Type B pancreatic cell (in vitro differentiated cells): Measurements from ENCODE around the gene ZBTB21. TPM values are rescaled to one million over a fixed set of nuclear protein-coding genes. Genes with fewer than 3 reads are reported as not detected.

Experiments used
- DNase-seq: peaks from one replicate; pipeline ENCODE4 v3.0.0; 2021; ENCODE audit warnings: mixed read lengths; ENCODE audit not compliant: unreplicated experiment; ENCODE audit errors: extremely low spot score
- H3K27ac Mint-ChIP-seq: 2 replicates; pipeline ENCODE4 v1.8.0; 2021; ENCODE audit warnings: mild to moderate bottlenecking, mixed read lengths
- H3K27me3 Mint-ChIP-seq: 2 replicates; pipeline ENCODE4 v1.8.0; 2021; ENCODE audit warnings: mixed read lengths
- H3K36me3 Mint-ChIP-seq: 2 replicates; pipeline ENCODE4 v1.8.0; 2021; ENCODE audit warnings: mixed read lengths
- H3K4me1 Mint-ChIP-seq: one replicate; pipeline ENCODE4 v1.8.0; 2021; ENCODE audit warnings: mixed read lengths; ENCODE audit not compliant: unreplicated experiment
- H3K4me3 Mint-ChIP-seq: 2 replicates; pipeline ENCODE4 v1.8.0; 2021; ENCODE audit warnings: mild to moderate bottlenecking, mixed read lengths
- H3K9me3 Mint-ChIP-seq: 2 replicates; pipeline ENCODE4 v1.8.0; 2021; ENCODE audit warnings: mixed read lengths
- total RNA-seq: library from RNA; stranded (reverse); gene quantifications from 2 replicates; pipeline ENCODE4 v1.2.1, GENCODE V29; 2021; ENCODE audit warnings: low replicate concordance
- TF ChIP-seq, protein P1 (sequence below): fragments of 200-600 bp; sonication (generic); conservative IDR thresholded peaks from 2 replicates; pipeline ENCODE4 v1.5.0; 2021; ENCODE audit warnings: antibody characterized with exemption, mild to moderate bottlenecking

The ZBTB21 gene
- total RNA-seq, 1 donor from 2014 or later: 19.9 TPM

- Mint-ChIP-seq H3K4me1 (no peaks in the 10 kb centered on the region), H3K27ac (no peak overlapping the region), H3K27me3 (no peaks in the 10 kb centered on the region), H3K4me3 (no peak overlapping the region), H3K9me3 (no peaks in the 10 kb centered on the region), H3K36me3 (no peaks in the 10 kb centered on the region)
- TF ChIP-seq, protein P1, sequence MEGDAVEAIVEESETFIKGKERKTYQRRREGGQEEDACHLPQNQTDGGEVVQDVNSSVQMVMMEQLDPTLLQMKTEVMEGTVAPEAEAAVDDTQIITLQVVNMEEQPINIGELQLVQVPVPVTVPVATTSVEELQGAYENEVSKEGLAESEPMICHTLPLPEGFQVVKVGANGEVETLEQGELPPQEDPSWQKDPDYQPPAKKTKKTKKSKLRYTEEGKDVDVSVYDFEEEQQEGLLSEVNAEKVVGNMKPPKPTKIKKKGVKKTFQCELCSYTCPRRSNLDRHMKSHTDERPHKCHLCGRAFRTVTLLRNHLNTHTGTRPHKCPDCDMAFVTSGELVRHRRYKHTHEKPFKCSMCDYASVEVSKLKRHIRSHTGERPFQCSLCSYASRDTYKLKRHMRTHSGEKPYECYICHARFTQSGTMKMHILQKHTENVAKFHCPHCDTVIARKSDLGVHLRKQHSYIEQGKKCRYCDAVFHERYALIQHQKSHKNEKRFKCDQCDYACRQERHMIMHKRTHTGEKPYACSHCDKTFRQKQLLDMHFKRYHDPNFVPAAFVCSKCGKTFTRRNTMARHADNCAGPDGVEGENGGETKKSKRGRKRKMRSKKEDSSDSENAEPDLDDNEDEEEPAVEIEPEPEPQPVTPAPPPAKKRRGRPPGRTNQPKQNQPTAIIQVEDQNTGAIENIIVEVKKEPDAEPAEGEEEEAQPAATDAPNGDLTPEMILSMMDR: no peak
- DNase-seq: no peak
Observed at GRCh38 chr21:42048870-42049577, 38.9 kb upstream of the ZBTB21 start.

DNA sequence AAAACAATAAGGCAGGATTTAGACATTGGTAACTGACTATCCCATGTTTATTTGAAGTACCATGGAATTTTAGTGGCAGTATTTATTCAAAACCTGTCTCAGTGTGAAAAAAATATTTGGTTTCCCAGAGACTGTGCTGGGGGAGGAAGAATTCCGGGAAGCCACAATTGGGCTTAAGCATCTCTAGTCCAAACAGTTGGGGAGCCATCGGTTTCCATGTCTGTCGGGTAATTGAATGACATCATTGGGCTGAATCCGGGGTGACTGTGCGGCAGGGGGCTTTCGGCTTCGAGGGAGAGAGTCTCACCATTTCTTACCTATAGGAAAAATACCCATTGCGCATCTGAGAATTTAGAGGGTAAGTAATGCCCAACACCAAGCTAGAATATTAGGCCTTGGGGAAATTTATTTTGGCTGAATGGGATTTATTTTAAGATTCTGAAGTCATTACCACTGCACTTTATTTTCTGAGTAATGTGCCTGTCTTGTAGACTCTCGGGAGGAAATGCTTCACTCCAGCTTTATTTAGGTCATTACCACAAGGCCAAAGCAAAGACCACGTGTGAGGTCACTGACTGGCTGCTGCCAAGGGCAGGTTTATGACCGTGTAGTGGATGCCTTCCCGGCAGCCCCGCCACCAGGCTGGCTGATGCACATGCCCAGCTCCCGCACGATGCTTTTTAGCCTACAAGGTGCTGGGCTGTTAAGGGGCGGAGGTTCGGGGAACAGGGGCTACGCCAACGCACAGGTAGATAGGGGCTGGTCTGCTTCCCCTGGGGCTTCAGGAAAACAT, 37.9 kb upstream of the ZBTB21 start:
- H3K4me3 Mint-ChIP-seq: no peak overlapping the region
- TF ChIP-seq, protein P1: no peak
- no peak overlapping the region for H3K27ac Mint-ChIP-seq
- no peaks in the 10 kb centered on the region for H3K27me3 Mint-ChIP-seq
- no peaks in the 10 kb centered on the region for H3K9me3 Mint-ChIP-seq
- no peaks in the 10 kb centered on the region for H3K4me1 Mint-ChIP-seq
- no peaks in the 10 kb centered on the region for H3K36me3 Mint-ChIP-seq
- DNase-seq: no peak

DNA sequence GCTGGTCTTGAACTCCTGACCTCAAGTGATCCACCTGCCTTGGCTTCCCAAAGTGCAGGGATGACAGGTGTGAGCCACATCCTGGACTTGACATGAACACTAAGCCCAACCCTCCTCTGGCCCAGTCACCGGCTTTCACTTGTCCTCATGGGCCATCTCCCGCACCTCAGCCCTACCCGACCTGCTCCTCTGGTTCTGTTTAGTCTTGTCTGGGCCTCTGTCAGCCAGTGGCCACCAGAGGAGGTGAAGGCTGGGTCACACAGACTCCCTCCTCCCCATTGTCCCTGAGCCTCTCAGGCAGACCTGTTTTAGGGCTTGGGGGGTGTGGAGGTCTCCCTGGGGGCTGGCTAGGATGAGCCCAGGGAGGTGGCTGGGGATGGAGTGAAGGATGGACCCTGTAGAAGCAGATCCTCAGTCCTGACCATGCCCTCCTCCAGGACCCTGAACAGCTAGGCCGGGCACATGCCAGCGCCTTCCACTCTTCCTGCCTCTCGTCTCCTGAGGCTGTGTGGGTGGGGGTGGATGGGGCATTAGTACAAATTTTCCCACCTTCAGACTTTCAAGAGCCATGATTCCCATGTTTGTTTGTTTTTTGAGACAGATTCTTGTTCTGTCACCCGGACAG, 34.8 kb upstream of the ZBTB21 start:
- Mint-ChIP-seq H3K36me3 (no peaks in the 10 kb centered on the region), H3K9me3 (no peaks in the 10 kb centered on the region), H3K27me3 (no peaks in the 10 kb centered on the region), H3K4me3 (no peak overlapping the region), H3K27ac (no peak overlapping the region), H3K4me1 (peaks cover 9% of the 10 kb centered on the region)
- TF ChIP-seq, protein P1: no peak
- no peak for DNase-seq

DNA sequence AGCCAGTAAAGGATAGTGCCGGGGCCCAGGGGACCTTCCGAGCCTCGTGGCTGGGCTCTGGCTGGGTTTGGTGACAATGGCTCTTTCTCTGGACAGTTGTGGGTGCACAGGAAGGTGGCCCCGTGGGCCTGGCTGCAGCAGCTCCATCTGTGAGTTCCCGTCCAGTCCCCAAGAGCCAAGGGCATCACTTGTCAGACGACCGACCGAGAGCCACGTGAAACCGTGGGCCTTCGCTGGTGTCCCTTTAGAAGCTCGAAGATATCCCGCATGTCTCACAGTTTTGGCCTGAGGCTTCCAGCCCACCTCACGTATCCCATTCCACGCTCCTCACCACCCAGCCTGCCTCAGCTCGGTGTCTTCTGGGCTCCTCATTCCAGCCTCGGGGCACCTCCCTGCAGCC, 33.8 kb upstream of the ZBTB21 start:
- H3K27ac Mint-ChIP-seq: no peak overlapping the region
- DNase-seq: no peak
- TF ChIP-seq, protein P1: no peak
- H3K36me3 Mint-ChIP-seq: no peaks in the 10 kb centered on the region
- H3K4me1 Mint-ChIP-seq: peaks cover 12% of the 10 kb centered on the region
- H3K27me3 Mint-ChIP-seq: no peaks in the 10 kb centered on the region
- H3K4me3 Mint-ChIP-seq: no peak overlapping the region
- H3K9me3 Mint-ChIP-seq: no peaks in the 10 kb centered on the region

DNA sequence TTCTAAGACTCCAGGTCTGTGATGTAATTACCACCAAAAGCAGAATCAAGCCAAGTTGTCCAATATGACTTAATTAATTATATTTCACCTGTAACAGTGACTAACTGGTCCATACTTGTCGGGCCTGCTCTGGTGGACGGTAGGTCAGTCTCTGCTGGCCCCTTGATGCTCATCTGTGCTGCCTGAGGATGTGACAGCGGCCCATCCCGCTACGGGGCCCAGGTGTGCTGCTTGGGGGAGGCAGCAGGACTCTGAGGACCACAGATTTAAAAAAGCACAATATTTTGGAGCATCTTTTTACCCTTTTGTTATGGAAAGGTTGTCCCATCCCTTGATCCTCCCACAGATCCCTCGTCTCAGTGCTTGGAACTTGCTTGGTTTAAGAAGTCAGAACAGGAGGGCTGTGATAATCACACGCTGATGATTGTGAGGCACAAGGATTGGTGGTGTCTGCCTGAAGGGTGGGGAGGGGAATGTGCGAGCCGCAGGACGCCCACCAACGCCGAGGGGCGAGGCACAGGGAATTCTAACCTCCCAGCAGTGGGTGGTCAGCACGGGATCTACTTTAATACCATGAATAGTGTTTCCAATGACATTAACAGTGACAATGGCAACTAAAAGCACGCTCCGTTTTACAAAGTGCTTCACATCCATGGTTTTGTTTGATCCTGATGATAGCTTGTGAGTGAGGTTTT, 33.2 kb upstream of the ZBTB21 start:
- Mint-ChIP-seq H3K4me3 (no peak overlapping the region), H3K4me1 (peaks cover 17% of the 10 kb centered on the region), H3K27me3 (no peaks in the 10 kb centered on the region), H3K9me3 (no peaks in the 10 kb centered on the region), H3K36me3 (no peaks in the 10 kb centered on the region), H3K27ac (no peak overlapping the region)
- TF ChIP-seq, protein P1: no peak
- DNase-seq: no peak
